Astrocyte of the cerebellum (primary cell): ENCODE results near the gene CBR1.

Experiments
- DNase-seq: peaks from one replicate; pipeline ENCODE4 v3.0.0-alpha.2; 2011; ENCODE audit warnings: low read depth
- H3K4me3 ChIP-seq: 2 replicates; pipeline ENCODE4 v1.5.1; 2011; ENCODE audit warnings: mild to moderate bottlenecking, low read depth, low read length, moderate library complexity
- in situ Hi-C: cut with HindIII; loops from 2 replicates; pipeline ENCODE4 v1.10.0; 2017; ENCODE audit warnings: low sequenced_read_pairs
- TF ChIP-seq, protein P1 (sequence below): IDR thresholded peaks from 2 replicates; pipeline ENCODE4 v1.5.1; 2012; ENCODE audit warnings: low read length, low read depth, moderate library complexity, mild to moderate bottlenecking; ENCODE audit errors: missing control alignments

The CBR1 gene

DNA sequence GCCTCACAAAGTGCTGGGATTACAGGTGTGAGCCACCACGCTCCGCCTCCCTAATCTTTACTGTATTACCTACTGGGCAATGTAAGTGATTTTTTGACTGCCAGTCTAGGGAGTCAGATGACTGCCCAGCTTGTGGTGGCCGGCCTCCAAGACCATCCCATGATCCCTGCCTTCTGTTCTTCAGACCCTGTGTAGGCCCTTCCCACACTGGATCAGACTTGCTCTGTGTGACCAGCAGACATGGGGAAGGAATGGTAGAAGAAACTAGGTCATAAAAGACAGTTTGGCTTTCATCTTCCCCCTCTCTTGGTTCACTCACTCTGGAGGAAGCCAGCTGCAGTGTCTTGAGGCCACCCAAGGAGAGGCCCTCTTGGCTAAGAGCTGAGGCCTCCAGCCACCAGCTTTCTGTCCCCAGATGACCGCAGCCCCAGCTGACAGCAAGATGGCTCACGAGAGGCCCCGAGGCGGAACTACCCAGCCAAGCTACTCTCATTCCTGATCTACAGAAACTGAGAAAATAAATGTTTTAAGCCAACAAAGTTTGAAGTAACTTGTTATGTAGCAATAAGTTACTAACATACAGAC, 50.6 kb downstream of the CBR1 start:
- TF ChIP-seq, protein P1, sequence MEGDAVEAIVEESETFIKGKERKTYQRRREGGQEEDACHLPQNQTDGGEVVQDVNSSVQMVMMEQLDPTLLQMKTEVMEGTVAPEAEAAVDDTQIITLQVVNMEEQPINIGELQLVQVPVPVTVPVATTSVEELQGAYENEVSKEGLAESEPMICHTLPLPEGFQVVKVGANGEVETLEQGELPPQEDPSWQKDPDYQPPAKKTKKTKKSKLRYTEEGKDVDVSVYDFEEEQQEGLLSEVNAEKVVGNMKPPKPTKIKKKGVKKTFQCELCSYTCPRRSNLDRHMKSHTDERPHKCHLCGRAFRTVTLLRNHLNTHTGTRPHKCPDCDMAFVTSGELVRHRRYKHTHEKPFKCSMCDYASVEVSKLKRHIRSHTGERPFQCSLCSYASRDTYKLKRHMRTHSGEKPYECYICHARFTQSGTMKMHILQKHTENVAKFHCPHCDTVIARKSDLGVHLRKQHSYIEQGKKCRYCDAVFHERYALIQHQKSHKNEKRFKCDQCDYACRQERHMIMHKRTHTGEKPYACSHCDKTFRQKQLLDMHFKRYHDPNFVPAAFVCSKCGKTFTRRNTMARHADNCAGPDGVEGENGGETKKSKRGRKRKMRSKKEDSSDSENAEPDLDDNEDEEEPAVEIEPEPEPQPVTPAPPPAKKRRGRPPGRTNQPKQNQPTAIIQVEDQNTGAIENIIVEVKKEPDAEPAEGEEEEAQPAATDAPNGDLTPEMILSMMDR: no peak
- DNase-seq: no peak
- no peak overlapping the region for H3K4me3 ChIP-seq
- in situ Hi-C loops: no loop called here
